Endothelial cell of umbilical vein (primary cell): ENCODE data around the gene BRCA2.

ENCODE experiments used
- CTCF ChIP-seq, 2 donors: IDR thresholded peaks; 1 replicate in 1 of 2; 2 replicates in 1 of 2; pipeline ENCODE4 v1.5.1; 2011; ENCODE audit warnings: low read length in 2 of 2, mild to moderate bottlenecking in 2 of 2, moderate library complexity in 2 of 2, control low read depth in 1 of 2, inconsistent platforms in 1 of 2, low read depth in 1 of 2; ENCODE audit not compliant: insufficient read depth in 1 of 2; ENCODE audit errors: extremely low read depth in 1 of 2
- EZH2 ChIP-seq: IDR thresholded peaks from 2 replicates; pipeline ENCODE4 v1.6.1; 2012; ENCODE audit warnings: borderline replicate concordance, low read depth, mild to moderate bottlenecking, moderate library complexity, low read length, inconsistent platforms; ENCODE audit not compliant: severe bottlenecking
- FOS ChIP-seq: IDR thresholded peaks from 2 replicates; pipeline ENCODE4 v1.6.1; 2011; ENCODE audit warnings: mild to moderate bottlenecking, low read length, moderate library complexity, borderline replicate concordance; ENCODE audit not compliant: insufficient read depth
- GATA2 ChIP-seq: IDR thresholded peaks from 2 replicates; pipeline ENCODE4 v1.7.0; 2011; ENCODE audit warnings: low read depth, mild to moderate bottlenecking, moderate library complexity, mixed read lengths, low read length; ENCODE audit not compliant: insufficient read length, insufficient read depth
- JUN ChIP-seq: IDR thresholded peaks from 2 replicates; pipeline ENCODE4 v1.6.1; 2011; ENCODE audit warnings: borderline replicate concordance, low read depth; ENCODE audit not compliant: insufficient read length, insufficient read depth
- MAX ChIP-seq: IDR thresholded peaks from 2 replicates; pipeline ENCODE4 v1.6.1; 2011; ENCODE audit not compliant: insufficient read depth, insufficient read length
- MYC ChIP-seq: IDR thresholded peaks from one replicate; pipeline ENCODE4 v1.6.1; 2011; ENCODE audit warnings: mild to moderate bottlenecking, low read depth, low read length
- POLR2A ChIP-seq: IDR thresholded peaks from 2 replicates; pipeline ENCODE4 v1.6.1; 2012; ENCODE audit warnings: low read depth, mild to moderate bottlenecking, control low read depth, low read length
- POLR2AphosphoS5 ChIP-seq: IDR thresholded peaks from 2 replicates; pipeline ENCODE4 v1.6.1; 2012; ENCODE audit warnings: low read depth, mild to moderate bottlenecking, control low read depth, low read length, moderate library complexity; ENCODE audit not compliant: insufficient read depth

- TF ChIP-seq CTCF (IDR thresholded peaks at IDR 0.05; ENCODE audit: extremely low read depth in 1 of 2, insufficient read depth in 1 of 2, low read depth in 1 of 2, low read length in 2 of 2) (no peak), JUN (no peak), POLR2A (no peak), MAX (no peak), FOS (no peak), EZH2 (no peak), GATA2 (no peak), POLR2AphosphoS5 (no peak), MYC (no peak)
These were observed 47.3 kb downstream of the BRCA2 start for GRCh38 chr13:32362574-32362973.
